Measurements from ENCODE around the gene RNU1-3.
"Not testable (repeated sequence)": the region's sequence is repeated elsewhere in the genome, so short reads cannot be mapped to it uniquely, and the experiment has no call there.

Gene RNU1-3

GRCh38 chr1:16666502-16667413, at the start of gene RNU1-3:
RNU1-3 (minus strand) TSS chr1:16666948.
- not testable (repeated sequence) for H3K9ac ChIP-seq (ENCODE audit: low read depth, low read length); H3K27ac ChIP-seq (ENCODE audit: low read length); H3K4me3 ChIP-seq (ENCODE audit: low read length); H3K9me3 ChIP-seq (ENCODE audit: insufficient read depth, low read depth, low read length); H3K36me3 ChIP-seq (ENCODE audit: insufficient read depth, low read depth, low read length); H3K4me1 ChIP-seq (ENCODE audit: insufficient read depth, low read length); H3K27me3 ChIP-seq (ENCODE audit: insufficient read depth, low read length)

DNA sequence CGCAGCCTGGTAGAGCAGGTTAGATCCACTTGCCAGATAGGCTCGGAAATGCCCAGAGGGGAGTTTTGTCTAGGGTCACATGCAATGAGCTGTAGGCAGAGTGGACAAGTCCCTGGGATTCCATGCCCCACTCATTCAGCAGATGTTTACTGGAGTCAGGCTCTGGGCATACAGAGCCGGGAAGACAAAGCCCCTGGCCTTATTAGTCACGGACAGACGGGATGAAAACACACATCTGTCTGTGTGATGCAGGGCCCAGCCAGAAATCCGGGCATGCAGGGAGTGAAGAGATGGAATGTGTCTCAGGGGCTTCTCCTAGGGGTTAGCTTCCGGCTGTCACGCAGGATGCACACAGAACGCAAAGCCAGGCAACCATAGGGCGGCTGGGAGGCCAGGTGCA, 46.7 kb upstream of the RNU1-3 start:
- H3K36me3 ChIP-seq (ENCODE audit: insufficient read depth, low read depth, low read length); H3K27ac ChIP-seq (ENCODE audit: low read length); H3K4me3 ChIP-seq (ENCODE audit: low read length); H3K9me3 ChIP-seq (ENCODE audit: insufficient read depth, low read depth, low read length); H3K4me1 ChIP-seq (ENCODE audit: insufficient read depth, low read length); H3K27me3 ChIP-seq (ENCODE audit: insufficient read depth, low read length); H3K9ac ChIP-seq (ENCODE audit: low read depth, low read length): not testable (repeated sequence)

- not testable (repeated sequence) for H3K4me3 ChIP-seq (ENCODE audit: low read length); H3K9me3 ChIP-seq (ENCODE audit: insufficient read depth, low read depth, low read length); H3K36me3 ChIP-seq (ENCODE audit: insufficient read depth, low read depth, low read length); H3K4me1 ChIP-seq (ENCODE audit: insufficient read depth, low read length); H3K27me3 ChIP-seq (ENCODE audit: insufficient read depth, low read length); H3K27ac ChIP-seq (ENCODE audit: low read length); H3K9ac ChIP-seq (ENCODE audit: low read depth, low read length)
Measured at GRCh38 chr1:16712984-16713383, 46.2 kb upstream of the RNU1-3 start.

GRCh38 chr1:16712582-16712981, 45.8 kb upstream of the RNU1-3 start:
- H3K36me3 ChIP-seq (ENCODE audit: insufficient read depth, low read depth, low read length); H3K9me3 ChIP-seq (ENCODE audit: insufficient read depth, low read depth, low read length); H3K4me3 ChIP-seq (ENCODE audit: low read length); H3K27ac ChIP-seq (ENCODE audit: low read length); H3K4me1 ChIP-seq (ENCODE audit: insufficient read depth, low read length); H3K27me3 ChIP-seq (ENCODE audit: insufficient read depth, low read length); H3K9ac ChIP-seq (ENCODE audit: low read depth, low read length): not testable (repeated sequence)

DNA sequence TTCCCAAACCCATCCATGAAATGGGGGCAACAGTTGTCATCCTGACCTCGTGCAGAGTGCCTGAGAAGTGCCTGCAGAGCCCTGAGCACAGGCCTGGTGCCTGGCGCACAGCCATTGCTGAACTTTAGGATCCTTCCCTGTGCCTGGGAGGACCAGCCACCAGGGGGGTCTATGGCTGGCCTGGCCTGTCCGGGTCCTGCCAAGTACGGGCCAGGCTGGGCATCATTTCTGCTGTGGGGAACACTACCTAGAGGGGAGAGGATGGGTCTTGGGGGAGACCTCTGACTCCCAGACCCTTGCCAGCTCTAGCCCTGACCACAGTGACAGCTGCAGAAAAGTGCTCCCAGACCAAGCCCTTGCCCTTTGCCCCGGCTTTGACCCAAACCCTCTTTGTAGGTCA, 45.4 kb upstream of the RNU1-3 start:
- H3K9ac ChIP-seq (ENCODE audit: low read depth, low read length); H3K27me3 ChIP-seq (ENCODE audit: insufficient read depth, low read length); H3K27ac ChIP-seq (ENCODE audit: low read length); H3K4me3 ChIP-seq (ENCODE audit: low read length); H3K36me3 ChIP-seq (ENCODE audit: insufficient read depth, low read depth, low read length); H3K9me3 ChIP-seq (ENCODE audit: insufficient read depth, low read depth, low read length); H3K4me1 ChIP-seq (ENCODE audit: insufficient read depth, low read length): not testable (repeated sequence)

DNA sequence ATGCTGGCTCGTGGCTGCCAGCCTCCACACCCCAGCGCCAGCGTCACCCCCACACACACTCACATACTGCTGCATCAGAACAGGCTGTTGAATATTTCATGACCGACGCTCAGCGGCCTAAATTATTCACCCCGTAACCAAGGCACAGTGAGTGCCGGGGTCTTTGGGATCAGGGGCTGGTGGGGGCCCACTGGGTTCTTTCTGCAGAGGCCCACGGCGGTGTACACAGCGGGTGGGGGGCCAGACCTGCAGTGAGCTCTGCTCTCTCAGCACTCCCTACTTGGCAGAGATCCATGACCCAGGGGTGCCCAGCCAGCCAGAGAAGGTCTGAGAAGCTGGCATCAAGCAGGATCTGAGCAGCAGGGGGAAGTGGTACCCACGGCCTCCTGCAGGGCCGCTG, 43.9 kb upstream of the RNU1-3 start:
- H3K27me3 ChIP-seq (ENCODE audit: insufficient read depth, low read length); H3K4me3 ChIP-seq (ENCODE audit: low read length); H3K9ac ChIP-seq (ENCODE audit: low read depth, low read length); H3K4me1 ChIP-seq (ENCODE audit: insufficient read depth, low read length); H3K9me3 ChIP-seq (ENCODE audit: insufficient read depth, low read depth, low read length); H3K27ac ChIP-seq (ENCODE audit: low read length); H3K36me3 ChIP-seq (ENCODE audit: insufficient read depth, low read depth, low read length): not testable (repeated sequence)

DNA sequence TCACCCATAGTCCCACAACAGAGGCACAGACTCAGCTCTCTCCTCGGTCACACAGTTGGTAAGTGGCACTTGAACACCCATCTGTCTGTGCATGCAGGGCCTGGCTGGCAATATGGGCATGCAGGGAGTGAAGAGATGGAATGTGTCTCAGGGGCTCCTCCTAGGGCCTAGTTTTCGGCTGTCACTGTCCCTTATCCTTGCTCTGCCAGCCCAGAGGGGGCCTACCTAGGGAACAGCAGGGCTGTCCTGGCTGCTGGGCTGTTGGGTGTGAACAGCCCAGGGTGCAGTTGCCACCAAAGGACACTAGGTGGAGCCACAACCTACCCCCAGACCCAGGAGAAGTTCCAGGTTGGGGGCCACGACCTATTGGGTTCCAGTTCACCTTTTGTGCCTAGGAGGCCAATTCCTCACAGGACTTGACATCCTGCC, 42.9 kb upstream of the RNU1-3 start:
- H3K9ac ChIP-seq (ENCODE audit: low read depth, low read length); H3K4me3 ChIP-seq (ENCODE audit: low read length); H3K9me3 ChIP-seq (ENCODE audit: insufficient read depth, low read depth, low read length); H3K36me3 ChIP-seq (ENCODE audit: insufficient read depth, low read depth, low read length); H3K27ac ChIP-seq (ENCODE audit: low read length); H3K4me1 ChIP-seq (ENCODE audit: insufficient read depth, low read length); H3K27me3 ChIP-seq (ENCODE audit: insufficient read depth, low read length): not testable (repeated sequence)

GRCh38 chr1:16708704-16709103, 42.0 kb upstream of the RNU1-3 start:
- H3K9me3 ChIP-seq (ENCODE audit: insufficient read depth, low read depth, low read length); H3K27me3 ChIP-seq (ENCODE audit: insufficient read depth, low read length); H3K4me3 ChIP-seq (ENCODE audit: low read length); H3K27ac ChIP-seq (ENCODE audit: low read length); H3K4me1 ChIP-seq (ENCODE audit: insufficient read depth, low read length); H3K36me3 ChIP-seq (ENCODE audit: insufficient read depth, low read depth, low read length); H3K9ac ChIP-seq (ENCODE audit: low read depth, low read length): not testable (repeated sequence)

GRCh38 chr1:16707130-16708093, 40.7 kb upstream of the RNU1-3 start:
- not testable (repeated sequence) for H3K36me3 ChIP-seq (ENCODE audit: insufficient read depth, low read depth, low read length); H3K27me3 ChIP-seq (ENCODE audit: insufficient read depth, low read length); H3K27ac ChIP-seq (ENCODE audit: low read length); H3K9me3 ChIP-seq (ENCODE audit: insufficient read depth, low read depth, low read length); H3K4me1 ChIP-seq (ENCODE audit: insufficient read depth, low read length); H3K9ac ChIP-seq (ENCODE audit: low read depth, low read length); H3K4me3 ChIP-seq (ENCODE audit: low read length)

DNA sequence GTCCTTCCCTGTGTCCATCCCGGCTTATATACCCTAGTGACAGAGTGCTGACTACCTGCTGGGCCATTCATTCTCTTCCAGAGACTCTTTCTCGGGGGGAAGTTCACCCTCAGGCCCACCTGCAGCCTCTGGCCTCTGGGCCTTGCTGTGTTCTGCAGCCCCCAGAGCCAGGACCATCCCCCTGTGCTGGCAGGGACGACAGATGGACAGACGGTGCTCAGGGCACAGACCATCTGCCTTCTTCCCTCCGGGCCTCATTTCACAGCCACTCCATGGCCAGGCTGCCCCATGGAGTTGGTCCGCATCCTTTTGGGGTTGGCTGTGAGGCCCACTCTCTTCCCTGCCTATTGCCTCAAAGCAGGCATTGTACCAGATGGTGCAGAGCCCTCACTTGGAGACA, 39.6 kb upstream of the RNU1-3 start:
- H3K9ac ChIP-seq (ENCODE audit: low read depth, low read length); H3K27ac ChIP-seq (ENCODE audit: low read length); H3K27me3 ChIP-seq (ENCODE audit: insufficient read depth, low read length); H3K4me3 ChIP-seq (ENCODE audit: low read length); H3K9me3 ChIP-seq (ENCODE audit: insufficient read depth, low read depth, low read length); H3K36me3 ChIP-seq (ENCODE audit: insufficient read depth, low read depth, low read length); H3K4me1 ChIP-seq (ENCODE audit: insufficient read depth, low read length): not testable (repeated sequence)

- not testable (repeated sequence) for H3K9me3 ChIP-seq (ENCODE audit: insufficient read depth, low read depth, low read length); H3K27me3 ChIP-seq (ENCODE audit: insufficient read depth, low read length); H3K4me3 ChIP-seq (ENCODE audit: low read length); H3K36me3 ChIP-seq (ENCODE audit: insufficient read depth, low read depth, low read length); H3K4me1 ChIP-seq (ENCODE audit: insufficient read depth, low read length); H3K9ac ChIP-seq (ENCODE audit: low read depth, low read length); H3K27ac ChIP-seq (ENCODE audit: low read length)
Measured at GRCh38 chr1:16704502-16705100, 37.9 kb upstream of the RNU1-3 start.

GRCh38 chr1:16704076-16704475, 37.3 kb upstream of the RNU1-3 start:
- not testable (repeated sequence) for H3K4me3 ChIP-seq (ENCODE audit: low read length); H3K36me3 ChIP-seq (ENCODE audit: insufficient read depth, low read depth, low read length); H3K4me1 ChIP-seq (ENCODE audit: insufficient read depth, low read length); H3K9ac ChIP-seq (ENCODE audit: low read depth, low read length); H3K27ac ChIP-seq (ENCODE audit: low read length); H3K9me3 ChIP-seq (ENCODE audit: insufficient read depth, low read depth, low read length); H3K27me3 ChIP-seq (ENCODE audit: insufficient read depth, low read length)
